ENCODE data around the gene TRPC4.

TRPC4 gene

DNA sequence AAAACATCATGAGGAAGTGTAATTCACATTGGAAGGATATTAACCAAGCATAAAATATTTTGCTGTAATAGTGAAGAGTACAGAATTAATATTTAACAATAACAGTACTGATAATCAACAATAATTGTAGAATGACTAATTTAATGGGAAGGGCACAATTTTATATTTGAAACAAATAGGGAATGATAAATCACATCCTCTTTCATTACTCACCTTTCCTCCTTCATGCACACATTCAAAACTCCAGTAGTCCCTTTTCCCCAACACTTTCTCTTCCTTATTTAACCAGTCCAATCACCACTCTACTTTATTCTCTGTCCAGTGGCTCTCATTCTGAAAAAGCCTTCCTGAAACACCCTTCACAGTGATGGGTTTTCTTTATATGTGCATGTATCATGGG is 160.3 kb downstream of the TRPC4 start:
- Histone ChIP-seq H3K27me3 (ENCODE audit: control insufficient read depth, insufficient read depth, low read length) (no peaks in the 10 kb centered on the region), H3K9ac (ENCODE audit: low read length) (no peak overlapping the region), H3K36me3 (ENCODE audit: control insufficient read depth, insufficient read depth, low read length) (no peaks in the 10 kb centered on the region), H3K4me1 (ENCODE audit: control insufficient read depth, insufficient read depth, low read length) (no peaks in the 10 kb centered on the region), H3K9me3 (ENCODE audit: control insufficient read depth, low read length) (no peaks in the 10 kb centered on the region), H3K4me3 (ENCODE audit: low read length) (no peak overlapping the region)

DNA sequence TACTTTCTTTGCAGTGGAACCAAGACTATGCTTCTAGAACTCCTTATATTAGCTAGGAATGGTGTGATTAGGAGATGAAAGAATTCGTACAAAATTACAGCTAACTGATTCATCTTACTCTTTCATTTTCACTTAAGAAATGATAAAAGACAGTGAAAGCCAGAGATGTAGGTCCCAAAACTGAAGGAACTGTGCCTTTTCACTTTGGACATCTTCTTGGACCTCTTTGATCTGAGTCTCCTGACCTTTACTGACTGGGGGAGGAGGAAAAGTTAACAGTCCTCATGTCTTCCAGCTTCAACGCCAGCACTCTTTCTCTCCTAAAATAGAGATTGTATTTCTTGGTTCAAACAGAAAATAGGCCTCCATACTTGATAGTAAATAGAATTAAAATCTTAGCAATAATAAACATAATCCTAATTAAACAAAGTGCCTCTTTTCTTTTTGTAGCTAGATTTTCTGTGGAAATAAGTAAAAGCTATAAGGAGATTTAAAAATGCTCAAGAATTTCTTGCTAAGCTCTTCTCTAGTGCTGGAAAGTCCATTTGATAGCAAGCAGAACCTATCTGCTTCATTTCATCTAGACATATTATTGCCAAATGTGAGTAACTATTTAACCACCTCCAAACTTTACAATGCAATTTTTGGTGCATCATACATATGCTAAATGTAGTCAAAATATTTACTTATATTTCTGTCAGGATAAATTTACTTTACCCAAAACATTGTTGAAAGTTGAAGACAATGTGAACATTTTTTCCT is 161.7 kb downstream of the TRPC4 start:
- H3K4me3 ChIP-seq (ENCODE audit: low read length): no peak overlapping the region
- H3K4me1 ChIP-seq (ENCODE audit: control insufficient read depth, insufficient read depth, low read length): no peaks in the 10 kb centered on the region
- H3K36me3 ChIP-seq (ENCODE audit: control insufficient read depth, insufficient read depth, low read length): no peaks in the 10 kb centered on the region
- H3K27me3 ChIP-seq (ENCODE audit: control insufficient read depth, insufficient read depth, low read length): no peaks in the 10 kb centered on the region
- H3K9ac ChIP-seq (ENCODE audit: low read length): no peak overlapping the region
- no peaks in the 10 kb centered on the region for H3K9me3 ChIP-seq (ENCODE audit: control insufficient read depth, low read length)

DNA sequence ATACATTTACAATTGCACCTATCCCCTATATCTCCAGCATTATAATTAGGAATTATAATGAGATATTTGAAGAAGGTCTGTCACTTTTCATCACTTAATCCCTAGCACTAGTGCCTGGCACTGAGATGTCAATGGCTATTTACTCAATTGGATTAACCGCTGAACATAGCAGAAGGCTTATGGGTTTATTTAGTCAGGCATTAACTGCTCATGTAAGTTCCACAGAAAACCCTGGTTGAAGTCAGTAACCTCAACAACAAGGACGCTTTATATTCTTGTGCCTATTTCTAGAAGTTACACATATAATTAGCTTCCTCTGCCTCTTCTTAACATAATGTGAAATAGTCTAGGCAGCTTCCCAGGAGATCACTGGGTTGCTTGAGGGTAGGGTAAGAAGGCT is 163.5 kb downstream of the TRPC4 start:
- H3K4me1 ChIP-seq (ENCODE audit: control insufficient read depth, insufficient read depth, low read length): no peaks in the 10 kb centered on the region

DNA sequence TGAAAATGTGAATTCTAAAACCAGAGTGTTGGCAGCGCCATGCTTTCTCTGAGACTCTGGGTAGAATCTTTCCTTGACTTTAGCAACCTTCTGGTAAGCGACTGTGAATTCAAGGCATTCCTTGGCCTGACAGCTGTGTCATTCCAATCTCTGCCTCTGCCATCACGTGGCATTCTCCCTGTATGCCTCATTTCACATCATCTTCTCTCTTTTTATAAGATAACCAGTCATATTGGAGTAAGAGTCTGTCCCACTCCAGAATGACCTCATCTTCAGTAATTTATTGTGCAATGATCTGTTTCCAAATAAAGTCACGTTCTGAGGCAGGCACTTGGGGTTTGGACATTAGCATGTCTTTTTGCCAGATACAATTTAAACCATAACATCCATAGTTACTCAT is 167.6 kb downstream of the TRPC4 start:
- Histone ChIP-seq H3K9ac (ENCODE audit: low read length) (no peak overlapping the region), H3K9me3 (ENCODE audit: control insufficient read depth, low read length) (no peaks in the 10 kb centered on the region), H3K4me1 (ENCODE audit: control insufficient read depth, insufficient read depth, low read length) (no peaks in the 10 kb centered on the region), H3K36me3 (ENCODE audit: control insufficient read depth, insufficient read depth, low read length) (no peaks in the 10 kb centered on the region), H3K4me3 (ENCODE audit: low read length) (no peak overlapping the region), H3K27me3 (ENCODE audit: control insufficient read depth, insufficient read depth, low read length) (no peaks in the 10 kb centered on the region)

More for the DNA sequence above, 163.5 kb downstream of the TRPC4 start:
- Histone ChIP-seq H3K36me3 (ENCODE audit: control insufficient read depth, insufficient read depth, low read length) (no peaks in the 10 kb centered on the region), H3K9me3 (ENCODE audit: control insufficient read depth, low read length) (no peaks in the 10 kb centered on the region), H3K27me3 (ENCODE audit: control insufficient read depth, insufficient read depth, low read length) (no peaks in the 10 kb centered on the region), H3K9ac (ENCODE audit: low read length) (no peak overlapping the region), H3K4me3 (ENCODE audit: low read length) (no peak overlapping the region)

DNA sequence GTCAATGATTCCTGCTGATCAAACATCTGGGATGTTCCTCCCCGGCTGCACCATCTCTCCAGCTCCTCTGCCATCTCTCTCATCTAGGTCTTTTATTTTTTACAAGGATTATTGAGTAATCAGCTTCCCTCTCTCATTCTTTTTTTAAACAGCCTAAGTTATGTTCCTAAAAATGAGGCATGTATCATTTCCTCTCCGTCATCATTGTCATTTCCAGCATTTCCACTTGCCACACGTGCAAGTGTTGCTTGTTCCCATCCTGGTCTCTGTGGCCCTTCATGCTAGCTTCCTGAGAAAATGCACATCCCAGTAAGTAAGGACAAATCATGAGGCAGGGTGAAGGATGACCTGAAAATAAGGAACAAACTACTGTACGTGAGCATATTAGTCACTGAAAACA is 168.3 kb downstream of the TRPC4 start:
- Histone ChIP-seq H3K36me3 (ENCODE audit: control insufficient read depth, insufficient read depth, low read length) (no peaks in the 10 kb centered on the region), H3K4me1 (ENCODE audit: control insufficient read depth, insufficient read depth, low read length) (no peaks in the 10 kb centered on the region), H3K9ac (ENCODE audit: low read length) (no peak overlapping the region), H3K9me3 (ENCODE audit: control insufficient read depth, low read length) (no peaks in the 10 kb centered on the region), H3K27me3 (ENCODE audit: control insufficient read depth, insufficient read depth, low read length) (no peaks in the 10 kb centered on the region), H3K4me3 (ENCODE audit: low read length) (no peak overlapping the region)

DNA sequence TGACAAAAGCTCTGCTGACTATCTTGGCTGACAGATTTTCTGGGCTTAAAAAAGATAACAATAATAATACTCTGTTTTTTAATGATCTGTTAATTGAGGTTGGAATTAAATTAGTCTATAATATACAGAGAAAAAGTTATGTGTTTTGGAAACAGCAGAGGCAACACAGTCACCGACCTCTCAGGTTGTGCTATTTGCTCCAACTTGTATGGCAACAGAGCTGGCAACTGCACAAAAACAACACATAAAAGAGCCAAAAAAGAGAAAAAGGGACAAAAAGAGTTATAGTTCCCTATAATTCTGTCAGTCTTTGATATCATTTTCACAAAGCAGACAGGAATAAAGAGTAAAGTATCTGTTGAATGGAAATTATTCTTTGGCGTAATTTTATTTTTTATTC is 168.7 kb downstream of the TRPC4 start:
- Histone ChIP-seq H3K27me3 (ENCODE audit: control insufficient read depth, insufficient read depth, low read length) (no peaks in the 10 kb centered on the region), H3K4me3 (ENCODE audit: low read length) (no peak overlapping the region), H3K9me3 (ENCODE audit: control insufficient read depth, low read length) (no peaks in the 10 kb centered on the region), H3K4me1 (ENCODE audit: control insufficient read depth, insufficient read depth, low read length) (no peaks in the 10 kb centered on the region), H3K9ac (ENCODE audit: low read length) (no peak overlapping the region), H3K36me3 (ENCODE audit: control insufficient read depth, insufficient read depth, low read length) (no peaks in the 10 kb centered on the region)

DNA sequence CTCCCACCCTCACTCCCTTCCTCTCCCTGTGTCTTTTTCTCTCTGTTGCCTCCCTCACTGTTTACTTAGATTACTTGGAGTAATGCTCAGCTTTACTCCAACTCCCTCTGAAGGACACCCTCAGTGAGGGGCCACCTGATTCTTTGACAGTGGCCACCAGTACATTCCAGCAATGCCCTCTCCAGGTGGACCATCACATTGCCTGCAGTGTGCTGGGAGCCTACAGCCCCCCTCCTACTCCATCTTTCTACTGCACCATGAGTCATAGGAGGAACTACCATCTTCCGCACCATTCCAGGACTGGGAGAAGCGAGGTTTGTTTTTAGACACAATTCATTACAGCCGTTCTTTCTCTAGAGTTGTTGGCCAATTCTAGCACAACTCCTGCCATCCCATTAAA is 174.4 kb downstream of the TRPC4 start:
- Histone ChIP-seq H3K36me3 (ENCODE audit: control insufficient read depth, insufficient read depth, low read length) (no peaks in the 10 kb centered on the region), H3K9ac (ENCODE audit: low read length) (no peak overlapping the region), H3K4me1 (ENCODE audit: control insufficient read depth, insufficient read depth, low read length) (no peaks in the 10 kb centered on the region), H3K9me3 (ENCODE audit: control insufficient read depth, low read length) (no peaks in the 10 kb centered on the region), H3K4me3 (ENCODE audit: low read length) (no peak overlapping the region), H3K27me3 (ENCODE audit: control insufficient read depth, insufficient read depth, low read length) (no peaks in the 10 kb centered on the region)

DNA sequence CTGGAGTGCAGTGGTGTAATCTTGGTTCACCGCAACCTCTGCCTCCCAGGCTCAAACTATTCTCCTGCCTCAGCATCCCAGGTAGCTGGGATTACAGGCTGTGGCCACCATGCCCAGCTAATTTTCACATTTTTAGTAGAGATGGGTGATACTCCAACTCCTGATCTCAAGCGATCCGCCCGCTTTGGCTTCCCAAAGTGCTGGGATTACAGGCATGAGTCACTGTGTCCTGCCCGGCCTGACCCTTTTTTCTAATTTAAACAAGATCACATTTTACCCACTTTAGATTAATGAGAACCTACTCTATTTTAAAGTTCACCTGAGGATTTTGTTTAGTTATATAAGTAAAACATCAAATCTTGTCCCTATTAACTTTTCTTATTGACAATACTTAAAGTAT is 179.2 kb downstream of the TRPC4 start:
- Histone ChIP-seq H3K4me3 (ENCODE audit: low read length) (no peak overlapping the region), H3K9me3 (ENCODE audit: control insufficient read depth, low read length) (no peaks in the 10 kb centered on the region), H3K27me3 (ENCODE audit: control insufficient read depth, insufficient read depth, low read length) (no peaks in the 10 kb centered on the region), H3K4me1 (ENCODE audit: control insufficient read depth, insufficient read depth, low read length) (no peaks in the 10 kb centered on the region), H3K36me3 (ENCODE audit: control insufficient read depth, insufficient read depth, low read length) (no peaks in the 10 kb centered on the region), H3K9ac (ENCODE audit: low read length) (no peak overlapping the region)

DNA sequence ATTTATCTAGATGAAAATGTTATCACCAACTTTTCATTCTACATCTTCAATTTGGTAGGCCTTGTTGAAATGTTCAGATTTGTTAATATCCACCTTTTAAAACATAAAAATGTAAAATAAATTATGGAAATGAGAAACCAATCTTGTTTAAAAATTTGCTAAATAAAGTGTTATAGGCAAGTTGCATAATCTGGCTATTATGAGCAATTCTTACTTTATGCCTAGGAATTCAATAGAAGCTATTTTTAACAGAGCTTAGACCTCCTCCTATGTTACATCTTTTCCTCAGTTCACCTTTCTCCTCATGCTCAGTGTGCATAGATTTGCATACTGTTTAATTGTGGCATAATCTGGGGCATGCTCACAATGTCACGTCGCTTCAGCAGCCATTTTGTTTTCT is 183.1 kb downstream of the TRPC4 start:
- Histone ChIP-seq H3K36me3 (ENCODE audit: control insufficient read depth, insufficient read depth, low read length) (no peaks in the 10 kb centered on the region), H3K9me3 (ENCODE audit: control insufficient read depth, low read length) (no peaks in the 10 kb centered on the region), H3K9ac (ENCODE audit: low read length) (no peak overlapping the region), H3K27me3 (ENCODE audit: control insufficient read depth, insufficient read depth, low read length) (no peaks in the 10 kb centered on the region), H3K4me3 (ENCODE audit: low read length) (no peak overlapping the region), H3K4me1 (ENCODE audit: control insufficient read depth, insufficient read depth, low read length) (no peaks in the 10 kb centered on the region)

DNA sequence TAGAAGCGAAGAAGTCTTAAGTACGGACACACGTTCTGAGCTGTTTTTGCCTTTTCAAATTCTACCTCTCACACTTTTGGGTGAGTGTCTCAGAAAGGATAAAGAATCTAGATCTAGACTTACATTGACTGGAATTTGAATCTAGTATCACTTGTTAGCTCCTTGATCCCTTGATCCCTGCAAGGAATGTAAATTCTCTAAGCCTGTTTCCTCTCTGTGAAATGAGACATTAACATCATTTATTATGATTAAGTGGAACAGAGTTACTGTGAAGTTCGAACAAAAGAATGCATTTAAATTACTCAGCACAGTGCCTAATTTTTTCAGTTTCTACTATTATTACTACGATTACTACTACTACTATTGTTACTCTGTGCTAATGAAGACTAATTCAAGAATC is 184.4 kb downstream of the TRPC4 start:
- no peaks in the 10 kb centered on the region for H3K9me3 ChIP-seq (ENCODE audit: control insufficient read depth, low read length)
- no peaks in the 10 kb centered on the region for H3K4me1 ChIP-seq (ENCODE audit: control insufficient read depth, insufficient read depth, low read length)
- no peak overlapping the region for H3K9ac ChIP-seq (ENCODE audit: low read length)
- no peaks in the 10 kb centered on the region for H3K36me3 ChIP-seq (ENCODE audit: control insufficient read depth, insufficient read depth, low read length)
- H3K27me3 ChIP-seq (ENCODE audit: control insufficient read depth, insufficient read depth, low read length): no peaks in the 10 kb centered on the region
- H3K4me3 ChIP-seq (ENCODE audit: low read length): no peak overlapping the region

DNA sequence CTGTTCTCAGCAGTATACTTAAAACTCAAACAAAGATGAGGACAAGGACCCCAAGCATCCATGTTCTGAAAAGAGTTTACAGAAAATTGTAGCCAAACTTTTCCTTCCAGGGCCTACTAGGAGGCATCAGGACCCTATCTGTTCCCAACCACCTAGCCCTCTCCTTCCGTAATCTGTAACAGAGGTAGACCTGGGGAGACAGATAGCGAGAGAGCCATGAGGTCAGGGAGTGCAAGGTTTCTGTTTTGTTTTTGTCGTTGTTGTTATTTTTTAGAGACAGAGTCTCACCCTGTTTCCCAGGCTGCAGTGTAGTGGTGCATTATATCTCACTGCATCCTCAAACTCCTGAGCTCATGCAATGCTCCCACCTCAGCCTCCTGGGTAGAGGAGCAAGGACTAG is 187.1 kb downstream of the TRPC4 start:
- H3K4me1 ChIP-seq (ENCODE audit: control insufficient read depth, insufficient read depth, low read length): no peaks in the 10 kb centered on the region
- no peak overlapping the region for H3K4me3 ChIP-seq (ENCODE audit: low read length)
- H3K36me3 ChIP-seq (ENCODE audit: control insufficient read depth, insufficient read depth, low read length): no peaks in the 10 kb centered on the region
- H3K27me3 ChIP-seq (ENCODE audit: control insufficient read depth, insufficient read depth, low read length): no peaks in the 10 kb centered on the region
- H3K9me3 ChIP-seq (ENCODE audit: control insufficient read depth, low read length): no peaks in the 10 kb centered on the region
- no peak overlapping the region for H3K9ac ChIP-seq (ENCODE audit: low read length)

DNA sequence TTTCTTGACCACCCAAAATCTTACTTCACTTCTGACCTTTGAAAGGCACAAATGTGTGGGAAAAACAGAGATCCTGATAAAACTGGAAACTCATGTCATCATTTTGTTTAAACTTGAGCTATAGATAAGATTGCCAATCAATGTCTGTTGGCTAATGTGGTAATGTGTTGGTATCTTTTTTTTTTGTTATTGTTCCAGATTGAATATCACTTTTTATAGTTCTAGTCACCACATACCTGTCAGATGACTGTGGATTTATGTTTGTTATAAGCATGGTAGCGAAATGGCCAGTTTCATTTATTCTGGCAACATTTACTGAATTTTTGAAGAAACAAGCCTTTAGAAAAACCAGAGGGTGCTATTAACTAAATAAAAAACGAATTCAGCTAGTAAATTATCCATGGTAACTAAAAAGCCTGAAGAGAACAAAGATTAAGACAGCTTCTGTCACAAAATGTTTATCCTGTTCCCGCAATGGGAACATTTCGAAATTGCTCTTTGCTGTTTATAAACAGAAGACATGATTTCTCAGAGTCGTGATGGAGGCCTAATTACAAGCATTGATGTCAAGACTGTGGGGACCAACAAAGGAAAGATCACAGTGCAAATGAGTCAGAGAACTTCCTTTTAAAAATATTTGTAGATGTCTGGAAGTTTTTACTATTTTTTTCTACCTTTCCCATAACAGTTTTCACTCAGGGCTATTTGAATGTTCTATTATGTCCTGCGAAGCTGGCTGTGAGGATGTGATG is 188.1 kb downstream of the TRPC4 start:
- no peak overlapping the region for H3K9ac ChIP-seq (ENCODE audit: low read length)
- H3K4me1 ChIP-seq (ENCODE audit: control insufficient read depth, insufficient read depth, low read length): no peaks in the 10 kb centered on the region
- no peaks in the 10 kb centered on the region for H3K27me3 ChIP-seq (ENCODE audit: control insufficient read depth, insufficient read depth, low read length)
- no peaks in the 10 kb centered on the region for H3K9me3 ChIP-seq (ENCODE audit: control insufficient read depth, low read length)
- H3K36me3 ChIP-seq (ENCODE audit: control insufficient read depth, insufficient read depth, low read length): no peaks in the 10 kb centered on the region
- H3K4me3 ChIP-seq (ENCODE audit: low read length): no peak overlapping the region

Data from mucosa of stomach (tissue), 1 donor.